ENCODE results near the gene ZAR1. TPM values are rescaled to one million over a fixed set of nuclear protein-coding genes. Genes with fewer than 3 reads are reported as not detected.

The ZAR1 gene
- total and polyA plus RNA-seq, 2 donors (not counting 1 experiment from before 2014, with no cell fraction given) = not detected

GRCh38 chr4:48526406-48526805 lies 36.4 kb downstream of the ZAR1 start:
- no CpG with 5 or more reads among the region's 1 CpG for WGBS (ENCODE audit: insufficient coverage)
- peaks cover 0 to 2% (median 0%) of the 10 kb centered on the region in 3 donors for H3K9me3 ChIP-seq (ENCODE audit: control extremely low read depth in 1 of 3, control insufficient read depth in 2 of 3, insufficient read depth in 1 of 3, low read length in 2 of 3)
- ATAC-seq (ENCODE audit: low read depth) (no peak), DNase-seq (no peak)
- no peaks in the 10 kb centered on the region for H3K4me1 Mint-ChIP-seq
- H3K27me3 Mint-ChIP-seq = no peaks in the 10 kb centered on the region
- intact Hi-C loops (cut with micrococcal nuclease) = no loop called here
- CTCF ChIA-PET = interaction anchor here (1.1 to 1.3 kb wide), 2 partner anchors 53 to 399 kb away, joined by 3 to 6 read pairs; no protein-coding TSS in a partner anchor
- H3K4me3 Mint-ChIP-seq = no peak overlapping the region
- no peak overlapping the region for H3K9ac ChIP-seq (ENCODE audit: low read length)
- H3K9me3 Mint-ChIP-seq (ENCODE audit: insufficient read depth) = no peaks in the 10 kb centered on the region
- POLR2A ChIA-PET = no interaction called here
- no peak overlapping the region for H3K27ac Mint-ChIP-seq
- H3K4me1 ChIP-seq (ENCODE audit: control insufficient read depth in 2 of 2, insufficient read depth in 2 of 2, low read length in 2 of 2) = no peaks in the 10 kb centered on the region
- peaks cover 12 to 57% of the 10 kb centered on the region in 2 experiments for H3K36me3 ChIP-seq (replicated peaks in 1 of 2; ENCODE audit: control extremely low read depth in 1 of 2, control insufficient read depth in 1 of 2, extremely low read depth in 1 of 2, insufficient read depth in 2 of 2, low read length in 1 of 2)
- no peak overlapping the region for H3K4me3 ChIP-seq (ENCODE audit: control extremely low read depth in 1 of 5, extremely low read depth in 1 of 5, insufficient read depth in 1 of 5, low read depth in 2 of 5, low read length in 4 of 5)
- no peak overlapping the region for H3K27ac ChIP-seq (ENCODE audit: low read length in 2 of 2)
- TF ChIP-seq EZH2 (IDR thresholded peaks at IDR 0.05; ENCODE audit: borderline replicate concordance, insufficient read depth, low read depth, low read length, poor library complexity, severe bottlenecking) (no peak), CTCF (IDR thresholded peaks at IDR 0.05) (no peak)
- no peak overlapping the region for H3K4me2 ChIP-seq (replicated peaks; ENCODE audit: low read depth, low read length, poor library complexity, severe bottlenecking)
- H3K27me3 ChIP-seq (replicated peaks in 1 of 4; ENCODE audit: control extremely low read depth in 1 of 4, control insufficient read depth in 3 of 4, insufficient read depth in 4 of 4, low read length in 3 of 4) = no peaks in the 10 kb centered on the region
- H3K79me2 ChIP-seq (ENCODE audit: control insufficient read depth, insufficient read depth, low read length) = no peaks in the 10 kb centered on the region
- no peaks in the 10 kb centered on the region for H4K20me1 ChIP-seq (ENCODE audit: control insufficient read depth, insufficient read depth, low read length, poor library complexity, severe bottlenecking)
- H2AFZ ChIP-seq (ENCODE audit: insufficient read depth, low read depth, low read length, poor library complexity, severe bottlenecking) = no peak overlapping the region

- CTCF ChIA-PET = interaction anchor here (1.0 kb wide), 1 partner anchor 40 kb away, joined by 4 read pairs; no protein-coding TSS in a partner anchor
- POLR2A ChIA-PET = no interaction called here
Measured at GRCh38 chr4:48538358-48538757, 48.3 kb downstream of the ZAR1 start.

More at GRCh38 chr4:48538358-48538757, 48.3 kb downstream of the ZAR1 start:
- H3K27me3 ChIP-seq (replicated peaks in 1 of 4; ENCODE audit: control extremely low read depth in 1 of 4, control insufficient read depth in 3 of 4, insufficient read depth in 4 of 4, low read length in 3 of 4) = no peaks in the 10 kb centered on the region
- no peak for DNase-seq
- no peak overlapping the region for H3K9ac ChIP-seq (ENCODE audit: low read length)
- peaks cover 0 to 65% of the 10 kb centered on the region in 2 experiments for H3K36me3 ChIP-seq (replicated peaks in 1 of 2; ENCODE audit: control extremely low read depth in 1 of 2, control insufficient read depth in 1 of 2, extremely low read depth in 1 of 2, insufficient read depth in 2 of 2, low read length in 1 of 2)
- H3K79me2 ChIP-seq (ENCODE audit: control insufficient read depth, insufficient read depth, low read length) = no peaks in the 10 kb centered on the region
- intact Hi-C loops (cut with micrococcal nuclease) = no loop called here
- no peak overlapping the region for H3K4me3 ChIP-seq (ENCODE audit: control extremely low read depth in 1 of 5, extremely low read depth in 1 of 5, insufficient read depth in 1 of 5, low read depth in 2 of 5, low read length in 4 of 5)
- no peak overlapping the region for H3K27ac ChIP-seq (ENCODE audit: low read length in 2 of 2)
- H2AFZ ChIP-seq (ENCODE audit: insufficient read depth, low read depth, low read length, poor library complexity, severe bottlenecking) = no peak overlapping the region
- ATAC-seq (ENCODE audit: low read depth) = no peak
- H3K4me1 Mint-ChIP-seq = no peaks in the 10 kb centered on the region
- H3K4me1 ChIP-seq (ENCODE audit: control insufficient read depth in 2 of 2, insufficient read depth in 2 of 2, low read length in 2 of 2) = no peaks in the 10 kb centered on the region
- TF ChIP-seq CTCF (IDR thresholded peaks at IDR 0.05) (no peak), EZH2 (IDR thresholded peaks at IDR 0.05; ENCODE audit: borderline replicate concordance, insufficient read depth, low read depth, low read length, poor library complexity, severe bottlenecking) (no peak)
- no peak overlapping the region for H3K27ac Mint-ChIP-seq
- H4K20me1 ChIP-seq (ENCODE audit: control insufficient read depth, insufficient read depth, low read length, poor library complexity, severe bottlenecking) = no peaks in the 10 kb centered on the region
- H3K27me3 Mint-ChIP-seq = no peaks in the 10 kb centered on the region
- no peaks in the 10 kb centered on the region for H3K9me3 Mint-ChIP-seq (ENCODE audit: insufficient read depth)
- no peak overlapping the region for H3K4me2 ChIP-seq (replicated peaks; ENCODE audit: low read depth, low read length, poor library complexity, severe bottlenecking)
- no peak overlapping the region for H3K4me3 Mint-ChIP-seq
- H3K9me3 ChIP-seq (ENCODE audit: control extremely low read depth in 1 of 3, control insufficient read depth in 2 of 3, insufficient read depth in 1 of 3, low read length in 2 of 3) = no peaks in the 10 kb centered on the region

Measured in B cell (primary cell).